ENCODE data around the gene ANKRD53. TPM values are rescaled to one million over a fixed set of nuclear protein-coding genes. Genes with fewer than 3 reads are reported as not detected.

The ANKRD53 gene
- total RNA-seq, 1 donor from 2014 or later: 11.7 TPM

DNA sequence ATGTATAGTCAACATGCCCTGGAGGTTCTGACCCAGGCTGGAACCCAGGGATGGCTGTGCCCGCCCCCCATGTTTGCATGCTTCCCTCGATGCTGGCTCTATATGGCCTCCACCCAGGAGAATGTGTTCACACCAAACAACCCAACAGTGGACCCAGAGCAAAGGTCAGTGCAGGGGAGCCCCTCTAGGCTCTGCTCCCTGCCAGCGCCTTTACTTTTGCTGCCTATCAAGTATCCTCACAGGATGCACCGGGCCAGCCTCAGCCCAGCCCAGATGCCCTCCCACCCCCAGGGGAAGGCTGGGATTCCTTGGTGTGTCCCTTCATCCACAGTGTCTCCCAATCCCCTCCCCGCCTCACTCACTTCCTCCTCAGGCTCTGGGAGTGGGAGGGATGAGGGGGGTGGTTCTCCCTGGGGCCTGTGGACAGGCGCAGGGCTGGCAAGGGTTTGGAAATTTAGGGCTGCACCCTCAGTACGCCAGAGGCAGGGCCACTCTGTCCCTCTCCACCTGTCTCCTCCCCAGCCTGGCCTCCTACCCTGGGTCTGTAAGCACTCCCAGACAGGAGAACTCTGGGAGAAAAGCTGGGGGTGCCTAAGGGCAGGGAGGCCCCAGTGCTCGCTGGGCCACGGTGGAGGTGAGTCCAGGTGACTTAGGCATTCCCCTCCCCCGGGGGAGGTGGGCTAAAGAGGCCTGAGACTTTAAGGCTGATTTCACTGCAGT is 40.4 kb upstream of the ANKRD53 start:
- no peak overlapping the region for H3K27ac Mint-ChIP-seq (ENCODE audit: unreplicated experiment)
- TF ChIP-seq, protein P1, sequence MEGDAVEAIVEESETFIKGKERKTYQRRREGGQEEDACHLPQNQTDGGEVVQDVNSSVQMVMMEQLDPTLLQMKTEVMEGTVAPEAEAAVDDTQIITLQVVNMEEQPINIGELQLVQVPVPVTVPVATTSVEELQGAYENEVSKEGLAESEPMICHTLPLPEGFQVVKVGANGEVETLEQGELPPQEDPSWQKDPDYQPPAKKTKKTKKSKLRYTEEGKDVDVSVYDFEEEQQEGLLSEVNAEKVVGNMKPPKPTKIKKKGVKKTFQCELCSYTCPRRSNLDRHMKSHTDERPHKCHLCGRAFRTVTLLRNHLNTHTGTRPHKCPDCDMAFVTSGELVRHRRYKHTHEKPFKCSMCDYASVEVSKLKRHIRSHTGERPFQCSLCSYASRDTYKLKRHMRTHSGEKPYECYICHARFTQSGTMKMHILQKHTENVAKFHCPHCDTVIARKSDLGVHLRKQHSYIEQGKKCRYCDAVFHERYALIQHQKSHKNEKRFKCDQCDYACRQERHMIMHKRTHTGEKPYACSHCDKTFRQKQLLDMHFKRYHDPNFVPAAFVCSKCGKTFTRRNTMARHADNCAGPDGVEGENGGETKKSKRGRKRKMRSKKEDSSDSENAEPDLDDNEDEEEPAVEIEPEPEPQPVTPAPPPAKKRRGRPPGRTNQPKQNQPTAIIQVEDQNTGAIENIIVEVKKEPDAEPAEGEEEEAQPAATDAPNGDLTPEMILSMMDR (IDR thresholded peaks at IDR 0.05; ENCODE audit: partially characterized antibody, unreplicated experiment): no peak
- H3K4me1 Mint-ChIP-seq (ENCODE audit: low read depth, unreplicated experiment): peaks cover 5% of the 10 kb centered on the region
- H3K9me3 Mint-ChIP-seq (ENCODE audit: unreplicated experiment): peaks cover 3% of the 10 kb centered on the region
- no peaks in the 10 kb centered on the region for H3K36me3 Mint-ChIP-seq (ENCODE audit: unreplicated experiment)
- DNase-seq: no peak
- peak overlapping the region; percentile 38 for H3K4me3 Mint-ChIP-seq (ENCODE audit: unreplicated experiment)
- H3K27me3 Mint-ChIP-seq (ENCODE audit: unreplicated experiment): peaks cover 12% of the 10 kb centered on the region

DNA sequence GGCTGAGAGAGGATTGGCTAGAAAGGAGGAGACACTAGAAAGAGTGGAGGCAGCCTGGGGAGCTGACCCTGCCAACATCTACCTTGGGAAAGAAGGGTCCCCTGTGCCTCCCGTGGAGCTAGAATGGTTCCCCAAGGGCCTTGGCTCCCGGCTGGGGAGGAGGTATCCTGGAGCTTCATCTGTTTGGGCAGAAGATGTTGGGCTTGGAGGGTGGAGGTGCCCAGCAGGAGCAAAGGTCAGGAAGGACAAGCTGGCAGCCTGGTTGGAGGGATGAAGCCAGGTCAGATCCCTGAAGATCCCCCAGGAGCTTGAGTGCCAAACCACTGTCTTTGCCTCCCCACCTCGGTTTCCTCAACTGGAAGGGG is 39.9 kb upstream of the ANKRD53 start:
- Mint-ChIP-seq H3K27ac (ENCODE audit: unreplicated experiment) (no peak overlapping the region), H3K4me1 (ENCODE audit: low read depth, unreplicated experiment) (peaks cover 5% of the 10 kb centered on the region), H3K27me3 (ENCODE audit: unreplicated experiment) (peaks cover 12% of the 10 kb centered on the region)

DNA sequence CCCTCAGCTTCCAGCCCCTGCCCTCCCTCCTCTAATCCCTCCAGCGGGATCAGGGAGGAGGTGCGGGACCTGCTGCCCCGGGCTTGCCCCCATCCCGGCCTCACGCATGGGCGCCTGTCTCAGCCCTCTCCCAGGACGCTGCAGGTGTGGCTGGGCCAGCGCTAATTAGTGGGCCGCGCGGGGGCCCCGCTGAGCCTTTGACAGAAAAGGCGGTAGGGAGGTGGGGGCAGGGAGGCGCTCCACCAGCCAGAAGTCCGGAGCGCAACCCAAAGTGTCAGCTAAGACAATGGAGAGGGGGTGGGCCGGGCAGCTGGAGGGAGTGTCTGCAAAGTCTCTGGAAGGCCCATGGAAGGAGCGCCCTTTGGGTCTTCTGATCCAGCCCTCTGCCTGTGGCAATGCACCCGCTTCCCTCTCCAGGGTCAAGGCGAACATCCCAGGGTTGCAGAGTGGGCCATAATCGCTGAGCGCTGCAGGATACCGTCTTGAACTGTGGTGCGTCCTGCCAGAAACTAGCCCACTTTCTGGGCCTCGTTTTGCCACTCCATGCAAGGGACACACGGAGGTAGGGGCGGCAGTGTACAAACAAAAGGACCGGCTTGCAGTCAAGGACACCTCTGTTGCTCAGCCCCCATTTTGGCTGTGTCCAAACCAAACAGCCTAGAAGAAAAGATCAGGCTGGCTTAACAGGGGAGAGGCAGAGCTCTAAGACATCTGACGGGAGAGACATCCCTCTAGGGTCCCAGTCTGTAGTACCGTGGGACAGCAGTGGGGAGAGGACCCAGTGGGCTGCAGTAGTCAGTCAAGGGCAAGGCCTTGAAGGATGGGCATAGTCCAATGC is 39.2 kb upstream of the ANKRD53 start:
- DNase-seq: no peak
- Mint-ChIP-seq H3K9me3 (ENCODE audit: unreplicated experiment) (peaks cover 3% of the 10 kb centered on the region), H3K36me3 (ENCODE audit: unreplicated experiment) (no peaks in the 10 kb centered on the region), H3K4me3 (ENCODE audit: unreplicated experiment) (no peak overlapping the region), H3K27ac (ENCODE audit: unreplicated experiment) (no peak overlapping the region), H3K27me3 (ENCODE audit: unreplicated experiment) (peaks cover 14% of the 10 kb centered on the region), H3K4me1 (ENCODE audit: low read depth, unreplicated experiment) (peaks cover 5% of the 10 kb centered on the region)
- TF ChIP-seq, protein P1 (IDR thresholded peaks at IDR 0.05; ENCODE audit: partially characterized antibody, unreplicated experiment): no peak

More for the DNA sequence above, 39.9 kb upstream of the ANKRD53 start:
- TF ChIP-seq, protein P1 (IDR thresholded peaks at IDR 0.05; ENCODE audit: partially characterized antibody, unreplicated experiment): no peak
- peak overlapping the region; percentile 38 for H3K4me3 Mint-ChIP-seq (ENCODE audit: unreplicated experiment)
- no peak for DNase-seq
- no peaks in the 10 kb centered on the region for H3K36me3 Mint-ChIP-seq (ENCODE audit: unreplicated experiment)
- peaks cover 3% of the 10 kb centered on the region for H3K9me3 Mint-ChIP-seq (ENCODE audit: unreplicated experiment)

DNA sequence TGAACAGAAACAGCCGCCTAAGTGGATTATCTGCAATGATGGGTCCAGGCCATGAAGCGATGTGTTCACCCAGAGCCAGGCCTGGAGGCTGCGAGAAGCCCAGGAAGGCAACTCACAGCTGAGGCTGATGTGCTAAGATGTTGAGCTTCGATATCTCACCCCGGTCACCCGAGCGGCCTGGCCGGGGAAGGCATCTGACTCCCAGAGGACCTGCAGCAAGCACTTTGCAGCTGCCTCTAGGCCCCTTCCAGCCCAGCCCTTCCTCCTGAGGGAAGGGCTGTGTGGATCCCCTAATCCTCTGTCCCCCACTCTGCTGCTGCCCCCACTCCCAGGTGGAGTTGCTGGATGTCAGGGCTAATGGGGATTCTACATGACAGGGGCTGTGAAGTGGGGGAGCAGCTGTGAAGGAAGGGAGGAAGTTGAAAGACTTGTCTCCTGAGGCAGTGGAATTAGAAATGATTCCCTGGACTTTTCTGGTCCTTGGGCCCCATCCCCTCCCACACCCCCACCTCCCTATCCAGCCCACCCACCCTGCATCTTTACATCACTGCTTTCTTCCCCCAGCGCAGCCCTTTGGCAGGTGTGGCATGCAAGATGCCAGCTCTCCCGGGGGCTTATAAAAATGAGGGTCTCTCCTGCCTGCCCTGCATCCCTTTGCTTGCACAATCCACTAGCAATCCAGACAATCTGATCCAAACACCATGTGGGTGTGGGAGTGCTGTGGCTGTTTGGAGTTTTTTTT is 38.4 kb upstream of the ANKRD53 start:
- peaks cover 4% of the 10 kb centered on the region for H3K4me1 Mint-ChIP-seq (ENCODE audit: low read depth, unreplicated experiment)
- H3K27me3 Mint-ChIP-seq (ENCODE audit: unreplicated experiment): peaks cover 14% of the 10 kb centered on the region
- H3K4me3 Mint-ChIP-seq (ENCODE audit: unreplicated experiment): no peak overlapping the region
- H3K36me3 Mint-ChIP-seq (ENCODE audit: unreplicated experiment): no peaks in the 10 kb centered on the region
- TF ChIP-seq, protein P1 (IDR thresholded peaks at IDR 0.05; ENCODE audit: partially characterized antibody, unreplicated experiment): no peak
- H3K9me3 Mint-ChIP-seq (ENCODE audit: unreplicated experiment): peaks cover 3% of the 10 kb centered on the region
- DNase-seq: no peak
- H3K27ac Mint-ChIP-seq (ENCODE audit: unreplicated experiment): no peak overlapping the region
